Measurements from ENCODE around the gene ACTC1.

DNA sequence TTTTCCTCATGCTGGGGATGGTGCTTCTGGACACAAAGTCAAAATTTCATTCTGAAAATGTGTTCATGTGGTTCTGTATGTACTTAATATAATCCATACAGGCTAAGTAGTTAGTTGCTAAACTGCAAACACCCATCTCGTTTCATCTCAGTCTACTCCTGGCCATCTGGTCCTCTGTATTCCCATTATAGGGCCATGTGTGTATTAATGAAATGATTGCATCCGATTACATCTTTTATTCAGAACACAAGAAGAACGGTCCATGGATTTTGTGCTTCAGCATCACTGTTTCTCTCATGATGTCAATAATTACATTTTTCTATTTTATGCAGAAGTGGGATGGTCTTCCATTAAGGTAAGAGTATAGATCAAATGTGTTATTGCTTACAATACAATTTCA, 34.4 kb downstream of the ACTC1 start:
- no peak for TF ChIP-seq POLR2A (IDR thresholded peaks at IDR 0.05)
- TF ChIP-seq, protein P1, sequence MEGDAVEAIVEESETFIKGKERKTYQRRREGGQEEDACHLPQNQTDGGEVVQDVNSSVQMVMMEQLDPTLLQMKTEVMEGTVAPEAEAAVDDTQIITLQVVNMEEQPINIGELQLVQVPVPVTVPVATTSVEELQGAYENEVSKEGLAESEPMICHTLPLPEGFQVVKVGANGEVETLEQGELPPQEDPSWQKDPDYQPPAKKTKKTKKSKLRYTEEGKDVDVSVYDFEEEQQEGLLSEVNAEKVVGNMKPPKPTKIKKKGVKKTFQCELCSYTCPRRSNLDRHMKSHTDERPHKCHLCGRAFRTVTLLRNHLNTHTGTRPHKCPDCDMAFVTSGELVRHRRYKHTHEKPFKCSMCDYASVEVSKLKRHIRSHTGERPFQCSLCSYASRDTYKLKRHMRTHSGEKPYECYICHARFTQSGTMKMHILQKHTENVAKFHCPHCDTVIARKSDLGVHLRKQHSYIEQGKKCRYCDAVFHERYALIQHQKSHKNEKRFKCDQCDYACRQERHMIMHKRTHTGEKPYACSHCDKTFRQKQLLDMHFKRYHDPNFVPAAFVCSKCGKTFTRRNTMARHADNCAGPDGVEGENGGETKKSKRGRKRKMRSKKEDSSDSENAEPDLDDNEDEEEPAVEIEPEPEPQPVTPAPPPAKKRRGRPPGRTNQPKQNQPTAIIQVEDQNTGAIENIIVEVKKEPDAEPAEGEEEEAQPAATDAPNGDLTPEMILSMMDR (IDR thresholded peaks at IDR 0.05) = no peak

All from uterus (tissue), 2 donors.